HG03175 (cell line): ENCODE measurements around the gene TESK2.
A peak's percentile ranks its signal among the peaks of the same experiment; 100 is the strongest.

Source experiments
- ATAC-seq: cut with Tn5 transposase; IDR thresholded peaks from one replicate; pipeline ENCODE4 v1.9.1; 2021; ENCODE audit warnings: mild to moderate bottlenecking, moderate library complexity; ENCODE audit not compliant: unreplicated experiment

TESK2 gene

GRCh38 chr1:45344499-45344898 is 146.5 kb downstream of the TESK2 start:
- ATAC-seq, result no peak

- no peak for ATAC-seq
These were observed 150.0 kb downstream of the TESK2 start for GRCh38 chr1:45340816-45341466.

GRCh38 chr1:45339789-45340558 is 151.0 kb downstream of the TESK2 start, which contains the start of the genes MUTYH and TOE1:
MUTYH (minus strand) TSS chr1:45340440; CDS start chr1:45334505, 5,935 bp downstream.
TOE1 (plus strand) TSS chr1:45340170; CDS start chr1:45340253, 83 bp downstream.
- ATAC-seq, result peak; percentile 84

- no peak for ATAC-seq
These were observed 153.2 kb downstream of the TESK2 start for GRCh38 chr1:45337630-45338325.

GRCh38 chr1:45335855-45336324 is 155.1 kb downstream of the TESK2 start:
- ATAC-seq, result no peak

GRCh38 chr1:45334308-45335245 is 156.4 kb downstream of the TESK2 start:
- ATAC-seq, result no peak

GRCh38 chr1:45332346-45332720 is 158.6 kb downstream of the TESK2 start:
- ATAC-seq, result no peak

GRCh38 chr1:45331436-45332345 is 159.3 kb downstream of the TESK2 start:
- no peak for ATAC-seq

- ATAC-seq, result no peak
These were observed 161.5 kb downstream of the TESK2 start for GRCh38 chr1:45329445-45329844.

- ATAC-seq, result no peak
These were observed 162.3 kb downstream of the TESK2 start for GRCh38 chr1:45328680-45329079.

GRCh38 chr1:45327644-45328515 is 163.1 kb downstream of the TESK2 start:
- no peak for ATAC-seq

- peak; percentile 58 for ATAC-seq
These were observed 164.0 kb downstream of the TESK2 start, which contains the start of gene HPDL for GRCh38 chr1:45326627-45327623. HPDL (plus strand) TSS chr1:45326895; CDS start chr1:45327149, 254 bp downstream.

GRCh38 chr1:45325851-45326506 is 165.0 kb downstream of the TESK2 start:
- ATAC-seq, result no peak

- ATAC-seq, result no peak
These were observed 168.4 kb downstream of the TESK2 start for GRCh38 chr1:45322486-45323040.

- no peak for ATAC-seq
These were observed 169.5 kb downstream of the TESK2 start for GRCh38 chr1:45321444-45321843.

GRCh38 chr1:45319761-45320160 is 171.2 kb downstream of the TESK2 start:
- ATAC-seq, result no peak
